GM21723 (cell line): ENCODE measurements around the gene GDAP2.

Experiments used
- ATAC-seq: cut with Tn5 transposase; IDR thresholded peaks from one replicate; pipeline ENCODE4 v1.9.1; 2021; ENCODE audit warnings: mild to moderate bottlenecking, moderate library complexity; ENCODE audit not compliant: unreplicated experiment

Gene GDAP2

GRCh38 chr1:117842408-117843170, 86.8 kb downstream of the GDAP2 start:
- ATAC-seq = no peak

DNA sequence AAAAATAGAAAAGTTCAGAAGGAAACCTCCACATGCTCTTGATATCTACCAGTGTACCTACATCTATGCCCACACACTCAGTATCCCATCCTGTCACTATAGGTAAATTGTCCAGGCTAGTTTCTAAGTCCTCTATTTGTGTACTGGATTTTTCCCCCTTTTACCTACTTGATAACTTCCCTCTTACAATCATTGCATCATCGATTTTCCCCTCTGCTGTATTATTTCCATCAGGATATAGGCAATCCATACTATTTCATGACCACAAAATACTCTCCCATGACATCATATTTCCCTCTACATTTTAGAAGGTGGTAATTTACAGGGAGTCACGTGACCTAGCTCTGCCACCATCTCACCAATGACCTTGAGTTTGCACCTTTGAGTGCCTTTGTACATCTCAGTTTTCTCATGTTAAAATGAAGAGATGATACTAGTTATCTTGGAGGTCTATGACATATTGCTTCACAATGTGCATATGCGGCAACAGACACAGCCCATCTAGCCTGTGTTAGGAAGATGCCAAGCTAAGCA, 88.2 kb downstream of the GDAP2 start:
- ATAC-seq = no peak

- ATAC-seq = no peak
These were observed 90.5 kb downstream of the GDAP2 start for GRCh38 chr1:117838911-117839310.

GRCh38 chr1:117836069-117836468, 93.4 kb downstream of the GDAP2 start:
- no peak for ATAC-seq

DNA sequence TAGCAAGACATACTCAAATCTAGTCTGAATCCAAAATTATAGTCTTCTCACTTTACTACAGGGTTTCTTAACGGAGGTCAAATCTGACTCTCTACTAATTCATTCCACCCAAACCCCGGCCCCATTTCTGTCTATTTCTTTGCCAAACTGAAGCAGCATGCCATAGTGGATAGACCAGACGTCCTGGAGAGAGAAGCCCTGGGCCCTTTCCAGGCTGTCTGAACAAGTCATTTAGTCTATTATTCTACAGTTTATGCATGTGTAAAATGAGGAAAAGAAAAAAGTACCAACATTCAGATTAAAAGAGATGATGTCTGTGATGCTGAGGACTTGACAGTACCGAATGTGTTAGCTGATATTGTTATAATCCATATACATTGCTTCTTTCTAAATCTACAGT, 95.0 kb downstream of the GDAP2 start:
- ATAC-seq = no peak

DNA sequence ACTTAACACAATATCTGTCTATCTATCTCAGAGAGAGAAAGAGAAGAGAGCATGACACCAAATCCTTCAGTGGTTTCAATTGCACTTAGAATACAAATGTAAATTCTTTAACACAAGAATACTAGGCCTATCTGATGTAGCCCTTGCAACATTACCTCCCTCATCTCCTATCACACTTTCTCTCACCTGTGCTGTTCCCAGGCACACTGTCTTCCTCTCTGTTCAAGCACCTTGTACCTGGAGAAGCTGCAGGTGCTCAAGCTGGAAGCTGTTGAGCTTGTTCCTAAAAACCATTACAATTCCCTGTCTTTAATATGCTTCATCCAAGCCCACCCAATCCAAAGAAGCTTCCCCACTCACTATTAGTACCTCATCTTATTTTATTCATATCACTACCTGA, 97.0 kb downstream of the GDAP2 start:
- no peak for ATAC-seq

GRCh38 chr1:117830222-117830621, 99.2 kb downstream of the GDAP2 start:
- no peak for ATAC-seq

GRCh38 chr1:117828201-117828600, 101.2 kb downstream of the GDAP2 start:
- no peak for ATAC-seq

DNA sequence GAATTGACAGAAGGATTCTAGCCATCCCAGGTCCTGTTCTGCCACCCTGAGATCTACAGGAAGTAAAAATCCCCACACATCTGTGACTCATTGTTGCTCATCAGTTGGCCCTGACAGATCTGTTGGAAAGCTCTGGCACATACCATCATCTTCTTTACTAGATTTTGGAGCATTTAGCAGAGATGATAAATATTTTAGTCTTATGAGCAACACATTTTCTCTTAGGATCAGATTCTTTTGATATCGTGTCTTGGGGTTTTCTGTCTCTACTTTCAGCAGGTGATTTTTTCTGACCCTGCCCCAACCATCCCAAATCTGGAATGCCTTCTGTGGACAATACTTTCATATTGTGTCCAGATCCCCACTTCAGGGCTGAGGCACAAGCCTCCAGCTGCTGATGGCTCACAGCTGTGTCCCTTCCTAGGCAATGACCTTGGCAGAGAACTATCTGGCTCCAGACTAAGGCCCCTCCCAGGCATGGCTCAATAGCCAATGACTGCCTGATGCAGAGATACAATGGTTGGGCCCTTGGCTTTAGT, 102.8 kb downstream of the GDAP2 start:
- ATAC-seq = no peak

DNA sequence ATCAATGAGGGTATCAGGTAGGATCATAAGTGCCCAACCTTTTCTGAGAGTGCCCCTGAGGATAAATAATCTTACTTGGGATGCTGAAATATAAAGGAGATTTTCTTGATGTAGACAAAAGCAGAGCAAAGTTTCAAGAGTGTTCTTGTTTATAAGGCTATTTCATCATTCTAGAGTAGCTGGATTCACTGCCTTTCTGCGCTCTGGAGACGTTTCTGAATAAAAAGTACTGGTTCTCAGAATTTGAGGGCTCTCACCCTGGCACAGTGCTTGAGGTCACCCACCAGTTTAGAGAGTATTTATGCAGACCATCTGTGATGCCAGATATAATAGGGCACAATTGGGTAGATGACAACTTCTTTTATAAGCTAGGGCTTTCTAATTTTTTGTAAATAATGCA, 103.3 kb downstream of the GDAP2 start:
- no peak for ATAC-seq

GRCh38 chr1:117825414-117825813, 104.0 kb downstream of the GDAP2 start:
- ATAC-seq = no peak

GRCh38 chr1:117824616-117825015, 104.8 kb downstream of the GDAP2 start:
- no peak for ATAC-seq

- ATAC-seq = no peak
These were observed 107.5 kb downstream of the GDAP2 start for GRCh38 chr1:117821774-117822482.

DNA sequence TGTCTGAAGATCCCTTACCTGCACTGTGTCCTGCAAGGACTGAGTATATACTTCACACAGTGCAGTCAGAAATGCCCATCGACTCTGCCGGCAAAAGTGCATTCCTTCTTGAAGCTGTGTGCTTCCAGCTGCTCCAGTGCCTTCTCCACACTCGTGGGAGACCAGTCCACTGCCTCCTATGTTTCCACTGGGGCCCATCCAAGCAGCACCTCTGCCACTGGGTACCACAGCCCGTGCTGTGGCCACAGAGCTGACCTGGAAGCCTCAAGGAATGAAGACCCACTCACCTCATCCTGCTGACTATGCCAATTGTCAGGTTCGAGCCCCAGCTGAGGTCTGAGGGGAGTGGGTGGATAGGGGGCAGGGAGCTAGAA, 108.1 kb downstream of the GDAP2 start:
- ATAC-seq = no peak

- ATAC-seq = no peak
These were observed 108.6 kb downstream of the GDAP2 start for GRCh38 chr1:117820694-117821381.

DNA sequence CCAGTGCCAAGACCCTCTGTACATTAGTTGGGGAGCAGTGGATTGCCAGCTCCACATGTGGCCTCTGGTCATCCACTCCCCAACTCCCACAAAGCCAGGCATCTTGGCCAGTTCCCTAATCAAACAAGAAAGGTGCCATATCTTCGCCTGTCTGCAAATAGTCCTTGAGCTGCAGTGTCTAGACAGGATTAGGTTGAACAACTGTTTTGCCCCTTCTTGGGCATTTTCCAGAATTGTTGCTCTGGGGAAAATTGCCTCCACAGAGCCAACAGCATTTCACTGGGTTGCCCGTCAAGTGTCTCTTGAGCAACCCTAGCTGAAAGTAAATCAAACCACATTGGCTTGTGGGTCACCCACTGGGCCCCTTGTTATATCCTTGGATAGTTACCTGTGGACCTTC, 109.3 kb downstream of the GDAP2 start:
- ATAC-seq = no peak

DNA sequence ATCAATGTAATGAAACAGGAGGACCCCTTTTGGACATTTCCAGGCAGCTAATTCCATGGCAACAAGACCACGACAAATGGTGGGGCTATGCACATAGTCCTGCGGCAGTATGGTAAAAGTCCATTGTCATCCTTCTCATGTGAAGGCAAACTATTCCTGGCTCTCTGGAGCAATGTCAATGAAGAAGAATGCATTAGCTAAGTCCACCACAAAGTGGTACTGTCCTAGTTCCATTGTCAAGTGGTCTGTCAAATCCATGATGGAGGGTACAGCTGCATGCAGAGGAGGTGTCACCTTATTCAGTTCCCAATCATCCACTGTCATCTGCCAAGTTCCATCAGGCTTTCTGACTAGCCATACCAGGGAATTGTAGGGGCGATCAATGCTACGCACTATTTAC, 110.1 kb downstream of the GDAP2 start:
- ATAC-seq = no peak

DNA sequence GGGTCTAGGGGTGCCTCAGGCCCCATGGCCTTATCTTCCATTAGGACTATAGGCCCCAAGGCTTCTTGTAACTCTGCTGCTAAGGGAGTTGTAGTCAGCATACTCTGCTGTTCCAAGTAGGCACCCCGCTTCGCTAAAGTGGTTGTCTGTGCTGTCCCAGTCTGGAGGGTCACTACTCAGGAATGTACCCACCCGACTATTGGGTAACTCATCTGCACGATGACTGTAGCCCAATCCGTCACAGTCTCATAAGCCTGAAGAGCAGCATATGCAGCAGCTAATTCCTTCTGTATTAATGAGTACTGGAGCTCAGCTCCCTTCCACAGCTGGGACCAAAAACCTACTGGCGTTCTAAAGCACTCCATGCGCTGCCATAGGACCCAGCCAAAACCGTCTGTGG, 111.0 kb downstream of the GDAP2 start:
- ATAC-seq = no peak

- ATAC-seq = no peak
These were observed 111.8 kb downstream of the GDAP2 start for GRCh38 chr1:117817629-117818028.

GRCh38 chr1:117815926-117816325, 113.5 kb downstream of the GDAP2 start:
- ATAC-seq = no peak
